NCI-H446 (cell line): ENCODE results near the gene FBH1.
"Not testable (repeated sequence)": the region's sequence is repeated elsewhere in the genome, so short reads cannot be mapped to it uniquely, and the experiment has no call there.

Experiments used
- DNase-seq, 2 experiments: peaks; one replicate each; lab custom pipeline; 2025; lab: John Stamatoyannopoulos, UW

Gene FBH1

DNA sequence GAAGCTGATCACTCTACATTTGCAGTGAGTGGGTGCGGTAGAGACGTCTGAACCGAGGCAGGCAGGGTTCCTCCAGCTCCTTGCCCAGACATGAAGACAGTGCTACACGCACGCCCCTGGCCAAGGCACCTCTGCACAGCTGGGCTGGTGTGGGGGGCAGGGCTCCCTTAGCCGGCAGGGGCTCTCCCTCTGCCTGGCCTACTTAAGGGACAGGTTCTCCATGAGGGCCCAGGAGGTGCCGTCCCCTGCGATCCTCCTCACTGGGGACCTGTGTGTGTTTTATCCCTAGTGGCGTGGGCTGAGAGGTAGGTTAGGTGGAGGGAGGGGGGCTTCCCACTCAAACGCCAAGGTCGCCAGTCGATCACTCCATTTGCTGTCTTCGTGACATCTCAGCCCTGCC is 52.0 kb downstream of the FBH1 start:
- no peak for DNase-seq

- no peak for DNase-seq
Observed at GRCh38 chr10:5942474-5942873, 52.4 kb downstream of the FBH1 start.

DNA sequence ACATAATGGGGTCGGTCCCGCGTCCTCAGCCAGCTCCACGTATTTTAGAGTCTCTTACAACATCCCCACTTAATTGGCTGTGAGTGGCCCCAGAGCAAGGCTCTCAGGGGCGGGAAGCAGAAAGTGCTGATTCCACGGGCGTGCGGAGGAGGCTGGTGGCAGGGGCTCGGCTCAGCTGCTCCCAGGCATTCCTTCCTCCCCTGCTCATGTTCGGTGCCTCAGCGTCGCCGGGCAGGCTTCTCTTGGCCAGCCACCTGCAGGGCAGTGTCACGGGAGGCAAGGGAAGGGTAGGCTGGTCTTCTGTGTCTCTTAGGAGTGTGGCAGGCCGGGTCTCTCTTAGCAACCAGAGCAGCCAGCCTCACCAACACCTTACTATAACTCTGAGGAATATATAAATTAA is 53.5 kb downstream of the FBH1 start:
- no peak for DNase-seq

- DNase-seq = peak in 1 of 2 experiments; percentile 7
Observed at GRCh38 chr10:5944389-5945189, 54.5 kb downstream of the FBH1 start.

- no peak for DNase-seq
Observed at GRCh38 chr10:5945190-5945509, 55.1 kb downstream of the FBH1 start.

GRCh38 chr10:5945561-5946418 is 55.7 kb downstream of the FBH1 start:
- no peak for DNase-seq

- DNase-seq = not testable (repeated sequence)
Observed at GRCh38 chr10:5946419-5946775, 56.4 kb downstream of the FBH1 start.

- no peak for DNase-seq
Observed at GRCh38 chr10:5946786-5947185, 56.7 kb downstream of the FBH1 start.

DNA sequence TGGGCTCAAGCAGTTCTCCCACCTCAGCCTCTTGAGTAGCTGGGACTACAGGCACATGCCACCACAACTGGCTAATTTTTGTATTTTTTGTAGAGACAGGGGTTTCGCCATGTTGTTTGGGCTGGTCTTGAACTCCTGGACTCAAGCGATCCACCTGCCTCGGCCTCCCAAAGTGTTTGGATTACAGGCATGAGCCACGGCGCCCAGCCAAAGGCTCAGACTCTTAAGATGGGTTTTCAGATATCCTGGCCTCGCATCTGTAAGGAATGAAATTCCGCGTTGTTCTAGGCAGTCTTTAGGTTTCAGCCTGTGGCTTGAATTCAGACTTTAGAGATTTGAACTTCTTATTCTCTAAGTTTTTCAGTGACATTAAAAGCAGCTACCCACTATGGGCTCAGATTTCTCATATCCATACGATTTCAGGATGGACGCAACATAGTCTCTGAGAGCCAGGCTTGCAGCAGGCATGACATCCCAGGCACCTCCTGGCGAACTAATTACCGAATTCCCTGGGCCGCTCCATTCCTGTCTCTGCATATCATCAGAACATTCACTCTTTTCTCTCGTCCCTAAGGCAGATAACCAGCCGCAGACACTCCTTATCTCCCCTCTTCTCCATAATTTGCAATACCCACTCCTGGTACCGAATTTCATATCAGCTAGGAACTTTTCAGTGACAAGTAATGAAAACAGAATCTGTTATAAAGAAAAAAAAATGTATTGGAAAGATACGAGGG is 57.6 kb downstream of the FBH1 start:
- no peak for DNase-seq

GRCh38 chr10:5948208-5948585 is 58.2 kb downstream of the FBH1 start:
- DNase-seq = no peak

GRCh38 chr10:5949009-5949759 is 59.1 kb downstream of the FBH1 start:
- DNase-seq = peak in 1 of 2 experiments; percentile 29

- no peak for DNase-seq
Observed at GRCh38 chr10:5951167-5951711, 61.2 kb downstream of the FBH1 start.

- DNase-seq = no peak
Observed at GRCh38 chr10:5951721-5952407, 61.8 kb downstream of the FBH1 start.

- DNase-seq = no peak
Observed at GRCh38 chr10:5952731-5953385, 62.8 kb downstream of the FBH1 start.

- no peak for DNase-seq
Observed at GRCh38 chr10:5953676-5954075, 63.6 kb downstream of the FBH1 start.

DNA sequence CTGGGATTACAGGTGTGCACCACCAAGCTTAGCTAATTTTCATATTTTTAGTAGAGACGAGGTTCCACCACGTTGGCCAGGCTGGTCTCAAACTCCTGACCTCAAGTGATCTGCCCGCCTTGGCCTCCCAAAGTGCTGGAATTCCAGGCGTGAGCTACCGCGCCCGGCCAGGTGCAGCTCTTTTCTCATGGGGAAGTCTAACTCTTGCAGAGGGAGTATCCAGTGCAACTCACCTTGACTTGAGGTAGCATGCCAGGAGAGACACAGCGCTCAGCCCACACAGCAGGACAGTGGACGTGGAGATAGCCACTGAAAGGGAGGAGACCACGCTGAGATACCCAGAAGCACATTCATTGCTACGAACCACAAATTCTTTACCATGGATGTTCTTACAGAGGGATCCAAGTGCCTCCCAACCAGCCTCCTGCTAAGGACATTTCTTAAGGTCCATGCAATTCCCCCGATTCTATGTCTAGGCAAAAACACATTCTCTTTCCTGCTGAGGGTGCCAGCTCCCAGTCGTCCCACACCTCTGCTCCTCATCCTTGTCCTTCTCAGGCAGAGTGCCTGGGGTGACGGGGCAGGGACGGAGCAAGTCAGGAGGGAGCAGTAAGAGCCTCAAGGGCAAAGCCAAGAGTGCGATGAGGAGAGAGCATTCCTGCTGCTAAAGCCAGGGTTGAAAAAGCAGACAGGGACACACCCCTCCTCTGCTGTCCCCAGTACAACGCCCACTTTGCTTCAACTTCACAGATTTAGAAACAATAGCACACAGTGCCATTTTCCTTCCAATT is 66.3 kb downstream of the FBH1 start:
- DNase-seq = no peak

DNA sequence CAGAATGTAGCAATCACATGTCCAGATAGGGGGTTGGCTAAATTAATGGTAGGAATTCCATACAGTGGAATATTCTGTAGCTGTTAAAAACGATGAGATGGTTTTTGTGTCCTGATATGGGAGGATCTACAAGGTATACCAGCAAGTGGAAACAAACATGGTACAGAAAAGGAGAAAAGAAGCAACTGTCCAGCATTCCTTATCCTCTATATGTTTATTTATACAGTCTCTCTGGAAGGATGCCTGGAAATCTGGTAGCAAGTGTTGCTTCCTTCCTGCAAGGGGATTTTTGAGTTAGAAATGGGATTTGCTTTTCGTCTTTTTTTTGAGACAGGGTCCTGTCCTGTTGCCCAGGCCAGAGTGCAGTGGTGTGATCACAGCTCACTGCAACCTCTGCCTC is 68.0 kb downstream of the FBH1 start:
- no peak for DNase-seq

GRCh38 chr10:5958675-5959074 is 68.6 kb downstream of the FBH1 start:
- DNase-seq = no peak

DNA sequence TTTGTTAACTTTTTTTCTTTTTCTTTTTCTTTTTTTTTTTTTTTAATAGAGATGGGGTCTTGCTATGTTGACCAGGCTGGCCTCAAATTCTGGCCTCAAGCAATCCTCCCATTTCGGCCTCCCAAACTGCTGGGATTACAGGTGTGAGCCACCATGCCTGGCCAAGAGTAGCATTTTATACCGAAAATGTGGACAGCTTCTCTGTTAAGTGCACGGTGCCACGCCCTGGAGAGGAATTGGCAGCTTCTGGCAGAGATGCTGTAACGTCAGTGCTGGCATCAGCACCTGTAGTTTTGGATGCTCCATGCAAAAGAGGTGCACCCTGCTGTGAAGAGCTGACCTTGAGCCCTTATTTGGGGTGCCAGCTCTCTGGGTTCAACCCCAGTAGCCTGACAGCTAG is 69.1 kb downstream of the FBH1 start:
- no peak for DNase-seq

- no peak for DNase-seq
Observed at GRCh38 chr10:5959581-5960069, 69.6 kb downstream of the FBH1 start.
